Osteocyte (in vitro differentiated cells): Measurements from ENCODE around the gene HK2. TPM values are rescaled to one million over a fixed set of nuclear protein-coding genes. Genes with fewer than 3 reads are reported as not detected.

Experiments
- DNase-seq: peaks from one replicate; pipeline ENCODE4 v3.0.0; 2021; ENCODE audit warnings: mixed read lengths; ENCODE audit not compliant: unreplicated experiment; ENCODE audit errors: extremely low spot score
- H3K27ac Mint-ChIP-seq: one replicate; pipeline ENCODE4 v1.8.0; 2021; ENCODE audit warnings: mild to moderate bottlenecking, mixed read lengths; ENCODE audit not compliant: unreplicated experiment
- H3K27me3 Mint-ChIP-seq: one replicate; pipeline ENCODE4 v1.8.0; 2021; ENCODE audit warnings: mixed read lengths; ENCODE audit not compliant: unreplicated experiment
- H3K36me3 Mint-ChIP-seq: one replicate; pipeline ENCODE4 v1.8.0; 2021; ENCODE audit warnings: mixed read lengths; ENCODE audit not compliant: unreplicated experiment
- H3K4me1 Mint-ChIP-seq: one replicate; pipeline ENCODE4 v1.8.0; 2021; ENCODE audit warnings: mixed read lengths; ENCODE audit not compliant: unreplicated experiment
- H3K4me3 Mint-ChIP-seq: one replicate; pipeline ENCODE4 v1.8.0; 2021; ENCODE audit warnings: mild to moderate bottlenecking, moderate library complexity, mixed read lengths; ENCODE audit not compliant: unreplicated experiment
- H3K9me3 Mint-ChIP-seq: one replicate; pipeline ENCODE4 v1.8.0; 2021; ENCODE audit warnings: mixed read lengths; ENCODE audit not compliant: unreplicated experiment
- CTCF ChIP-seq: fragments of 200-600 bp; sonication (generic); IDR thresholded peaks from 2 replicates; pipeline ENCODE4 v1.5.0; 2021; ENCODE audit warnings: antibody characterized with exemption, mild to moderate bottlenecking, moderate library complexity
- total RNA-seq: library from RNA; stranded (reverse); gene quantifications from 2 replicates; pipeline ENCODE4 v1.2.1, GENCODE V29; 2021

HK2 gene
- total RNA-seq, 1 donor from 2014 or later = 14.1 TPM

GRCh38 chr2:74806920-74807319 lies 27.0 kb upstream of the HK2 start:
- Mint-ChIP-seq H3K9me3 (no peaks in the 10 kb centered on the region), H3K4me1 (no peaks in the 10 kb centered on the region), H3K36me3 (no peaks in the 10 kb centered on the region), H3K27me3 (peaks cover 34% of the 10 kb centered on the region), H3K27ac (no peak overlapping the region), H3K4me3 (no peak overlapping the region)
- no peak for TF ChIP-seq CTCF
- DNase-seq = no peak

DNA sequence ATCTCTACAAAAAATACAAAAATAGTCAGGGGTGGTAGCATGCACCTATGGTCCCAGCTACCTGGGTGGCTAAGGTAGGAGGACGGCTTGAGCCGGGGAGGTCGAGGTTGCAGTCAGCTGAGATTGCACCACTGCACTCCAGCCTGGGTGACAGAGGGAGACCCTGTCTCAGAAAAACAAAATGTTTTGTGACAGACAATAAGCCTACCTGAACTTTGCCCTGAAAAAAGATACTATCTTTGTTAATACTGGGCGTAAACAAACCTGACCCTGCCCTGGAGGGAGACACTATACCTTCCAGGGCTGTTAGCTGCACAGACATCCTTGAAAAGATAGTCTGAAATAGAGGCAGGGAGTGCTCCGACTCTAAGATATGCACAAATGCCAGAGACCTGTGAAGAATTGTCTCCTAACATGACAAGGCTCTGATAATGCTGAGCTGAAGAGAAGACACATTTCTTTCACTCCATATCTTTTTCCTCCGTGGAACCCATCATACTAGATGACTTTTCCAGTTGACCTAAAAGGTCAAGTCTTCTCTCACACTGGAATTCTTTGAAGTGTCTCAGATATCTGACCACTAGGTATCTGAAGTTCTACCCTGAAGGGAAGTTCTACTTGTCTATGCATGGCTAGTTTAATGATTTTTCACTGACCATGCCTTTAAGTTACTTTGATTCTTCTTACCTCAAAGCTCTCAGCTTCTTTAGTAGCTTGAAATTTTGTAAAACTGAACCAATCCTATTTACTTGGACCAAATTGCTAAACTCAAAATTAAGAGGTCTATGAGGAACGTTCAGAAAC lies 20.9 kb upstream of the HK2 start:
- H3K4me3 Mint-ChIP-seq = no peak overlapping the region
- TF ChIP-seq CTCF = no peak
- peaks cover 12% of the 10 kb centered on the region for H3K4me1 Mint-ChIP-seq
- no peaks in the 10 kb centered on the region for H3K9me3 Mint-ChIP-seq
- peak; percentile 30 for DNase-seq
- H3K27me3 Mint-ChIP-seq = peaks cover 46% of the 10 kb centered on the region
- H3K27ac Mint-ChIP-seq = no peak overlapping the region
- no peaks in the 10 kb centered on the region for H3K36me3 Mint-ChIP-seq

DNA sequence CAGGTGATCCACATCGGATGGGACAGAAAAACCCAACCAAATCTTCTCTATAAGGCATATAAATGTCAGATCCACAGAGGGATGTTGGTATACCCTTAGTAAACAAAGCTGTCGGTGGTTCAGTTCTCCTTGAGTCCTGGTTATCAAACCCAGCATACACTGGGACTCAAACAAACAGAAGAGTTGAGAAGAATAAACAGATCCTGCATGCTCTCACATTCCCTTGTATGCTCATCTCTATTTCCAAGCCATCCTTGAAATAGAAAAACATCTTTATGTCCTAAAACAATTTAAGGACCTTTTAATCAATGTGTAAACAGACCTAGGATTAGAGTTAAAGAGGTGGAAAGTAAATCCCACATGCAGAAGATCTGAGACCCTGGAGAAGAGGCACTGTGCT lies 19.8 kb upstream of the HK2 start:
- H3K27me3 Mint-ChIP-seq = peaks cover 46% of the 10 kb centered on the region
- no peaks in the 10 kb centered on the region for H3K9me3 Mint-ChIP-seq
- no peak for DNase-seq
- H3K4me3 Mint-ChIP-seq = no peak overlapping the region
- H3K36me3 Mint-ChIP-seq = no peaks in the 10 kb centered on the region
- peaks cover 12% of the 10 kb centered on the region for H3K4me1 Mint-ChIP-seq
- TF ChIP-seq CTCF = no peak
- H3K27ac Mint-ChIP-seq = no peak overlapping the region

DNA sequence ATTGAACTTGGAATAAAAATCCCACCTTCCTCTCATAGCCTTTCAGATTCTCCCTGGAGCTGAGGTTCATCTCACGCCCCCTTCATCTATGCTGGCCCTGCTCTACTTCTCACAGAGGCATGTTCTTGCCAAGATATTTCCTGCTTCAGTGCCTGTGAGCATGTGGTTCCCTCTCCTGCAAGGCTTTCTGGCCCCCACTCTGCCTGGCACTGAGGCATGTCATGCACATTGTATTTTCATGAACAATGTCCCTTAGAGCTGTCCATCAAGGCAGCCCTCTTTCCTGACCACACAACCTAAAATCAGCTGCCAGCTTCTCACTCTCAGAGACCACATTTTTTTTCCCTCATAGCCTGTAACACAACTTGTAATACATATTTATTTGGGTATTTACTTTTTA lies 18.0 kb upstream of the HK2 start:
- Mint-ChIP-seq H3K4me1 (peaks cover 12% of the 10 kb centered on the region), H3K4me3 (no peak overlapping the region), H3K9me3 (no peaks in the 10 kb centered on the region), H3K36me3 (no peaks in the 10 kb centered on the region), H3K27ac (no peak overlapping the region), H3K27me3 (peaks cover 40% of the 10 kb centered on the region)
- no peak for TF ChIP-seq CTCF
- no peak for DNase-seq

GRCh38 chr2:74816540-74817303 lies 17.2 kb upstream of the HK2 start:
- Mint-ChIP-seq H3K4me1 (peaks cover 12% of the 10 kb centered on the region), H3K27me3 (peaks cover 32% of the 10 kb centered on the region), H3K27ac (no peak overlapping the region), H3K4me3 (no peak overlapping the region), H3K36me3 (no peaks in the 10 kb centered on the region), H3K9me3 (no peaks in the 10 kb centered on the region)
- DNase-seq = no peak
- TF ChIP-seq CTCF = no peak
